ENCODE results near the gene GGT7. TPM values are rescaled to one million over a fixed set of nuclear protein-coding genes. Genes with fewer than 3 reads are reported as not detected.

GGT7 gene
- polyA plus RNA-seq, 4 donors, result 18.0 to 25.5 (median 21.1) TPM

- DNase-seq (ENCODE audit: low read depth in 4 of 4, low spot score in 3 of 4), result no peak
These were observed 75.4 kb downstream of the GGT7 start for GRCh38 chr20:34797012-34797995.

Other genes starting within 250 kb of the GGT7 start
- 10 to 100 TPM; 39.0 to 45.3 (median 44.2) TPM for gene PIGU, start 195.8 kb downstream of the GGT7 start, polyA plus RNA-seq (ENCODE audit: insufficient read length in 4 of 4)
- 10 to 100 TPM; 12.8 to 14.7 (median 13.6) TPM for gene TP53INP2, start 168.5 kb downstream of the GGT7 start, polyA plus RNA-seq (ENCODE audit: insufficient read length in 4 of 4)
- 10 to 100 TPM; 46.6 to 57.2 (median 50.4) TPM for gene NCOA6, start 47.2 kb downstream of the GGT7 start, polyA plus RNA-seq (ENCODE audit: insufficient read length in 4 of 4)
- 10 to 100 TPM; 38.4 to 44.5 (median 40.4) TPM for gene ACSS2, start 3.8 kb upstream of the GGT7 start, polyA plus RNA-seq (ENCODE audit: insufficient read length in 4 of 4)
- 10 to 100 TPM; 55.7 to 60.1 (median 58.0) TPM for gene GSS, start 83.0 kb upstream of the GGT7 start, polyA plus RNA-seq (ENCODE audit: insufficient read length in 4 of 4)
- gene MYH7B, start 83.0 kb upstream of the GGT7 start, polyA plus RNA-seq (ENCODE audit: insufficient read length in 4 of 4), result 1 to 10 TPM in 3 of 4 donors, under 1 TPM in 1; 0.79 to 1.9 (median 1.3) TPM
- 10 to 100 TPM; 68.6 to 73.6 (median 69.3) TPM for gene TRPC4AP, start 220.0 kb upstream of the GGT7 start, polyA plus RNA-seq (ENCODE audit: insufficient read length in 4 of 4)